Activated T-cell treated with anti-CD3 and anti-CD28 coated beads for 24 hours (primary cell): ENCODE measurements around the gene FIGLA.
A peak's percentile ranks its signal among the peaks of the same experiment; 100 is the strongest.
"Not testable (repeated sequence)": the region's sequence is repeated elsewhere in the genome, so short reads cannot be mapped to it uniquely, and the experiment has no call there.

Source experiments
- DNase-seq: peaks from one replicate; pipeline ENCODE4 v3.0.0-alpha.2; 2020; ENCODE audit warnings: low read depth

FIGLA gene

GRCh38 chr2:70808983-70809958 lies 18.8 kb upstream of the FIGLA start:
- no peak for DNase-seq

- no peak for DNase-seq
These were observed 17.3 kb upstream of the FIGLA start for GRCh38 chr2:70807828-70808118.

GRCh38 chr2:70807102-70807827 lies 16.8 kb upstream of the FIGLA start:
- no peak for DNase-seq

- no peak for DNase-seq
These were observed 16.2 kb upstream of the FIGLA start for GRCh38 chr2:70806620-70807019.

GRCh38 chr2:70806013-70806412 lies 15.6 kb upstream of the FIGLA start:
- no peak for DNase-seq

GRCh38 chr2:70801607-70802263 lies 11.3 kb upstream of the FIGLA start:
- no peak for DNase-seq

- DNase-seq, result no peak
These were observed 9.3 kb upstream of the FIGLA start for GRCh38 chr2:70799706-70800105.

GRCh38 chr2:70797996-70798395 lies 7.6 kb upstream of the FIGLA start:
- DNase-seq, result not testable (repeated sequence)

- no peak for DNase-seq
These were observed 7.1 kb upstream of the FIGLA start for GRCh38 chr2:70797506-70797905.

GRCh38 chr2:70796262-70796661 lies 5.8 kb upstream of the FIGLA start:
- no peak for DNase-seq

GRCh38 chr2:70795164-70795995 lies 4.9 kb upstream of the FIGLA start:
- no peak for DNase-seq

- no peak for DNase-seq
These were observed 3.0 kb upstream of the FIGLA start for GRCh38 chr2:70793450-70793849.

- DNase-seq, result peak; percentile 65
These were observed 923 bp downstream of the FIGLA start for GRCh38 chr2:70789304-70790135.

- DNase-seq, result peak; percentile 20
These were observed 5.1 kb downstream of the FIGLA start for GRCh38 chr2:70785137-70785911.

- no peak for DNase-seq
These were observed 6.1 kb downstream of the FIGLA start for GRCh38 chr2:70784320-70784719.

- DNase-seq, result no peak
These were observed 10.4 kb downstream of the FIGLA start for GRCh38 chr2:70779911-70780545.

GRCh38 chr2:70779491-70779890 lies 11.0 kb downstream of the FIGLA start:
- DNase-seq, result no peak

GRCh38 chr2:70778676-70779075 lies 11.8 kb downstream of the FIGLA start:
- no peak for DNase-seq

GRCh38 chr2:70777450-70777849 lies 13.0 kb downstream of the FIGLA start:
- DNase-seq, result no peak

- no peak for DNase-seq
These were observed 14.2 kb downstream of the FIGLA start for GRCh38 chr2:70776266-70776665.
